GM12878 (cell line): ENCODE data around the gene TATDN2.

ENCODE experiments used
- CBX5 ChIP-seq: sonication (generic); IDR thresholded peaks from 2 replicates; pipeline ENCODE4 v1.6.1; 2016; ENCODE audit warnings: low read depth, moderate library complexity, mild to moderate bottlenecking, inconsistent platforms
- EGR1 ChIP-seq, 2 experiments: IDR thresholded peaks; 1 replicate in 1 of 2; 2 replicates in 1 of 2; pipeline ENCODE4 v1.6.1; 2011 to 2012; ENCODE audit warnings: low read depth in 2 of 2, low read length in 2 of 2, borderline replicate concordance in 1 of 2, mild to moderate bottlenecking in 1 of 2, moderate library complexity in 1 of 2
- YBX1 ChIP-seq: fragments of 450-650 bp; IDR thresholded peaks from 2 replicates; pipeline ENCODE4 v1.6.1; 2016; ENCODE audit warnings: antibody characterized with exemption
- TF ChIP-seq, protein P1 (sequence below), 3 experiments: IDR thresholded peaks in 2 of 3; conservative IDR thresholded peaks in 1 of 3; 2 replicates each; pipeline ENCODE4 v1.5.1; 2011; ENCODE audit warnings: low read depth in 3 of 3, low read length in 3 of 3, mild to moderate bottlenecking in 3 of 3, control low read depth in 2 of 3, moderate library complexity in 2 of 3, inconsistent platforms in 1 of 3, mixed read lengths in 1 of 3; ENCODE audit not compliant: control insufficient read depth in 2 of 3, insufficient read depth in 1 of 3; ENCODE audit errors: extremely low read depth in 1 of 3

DNA sequence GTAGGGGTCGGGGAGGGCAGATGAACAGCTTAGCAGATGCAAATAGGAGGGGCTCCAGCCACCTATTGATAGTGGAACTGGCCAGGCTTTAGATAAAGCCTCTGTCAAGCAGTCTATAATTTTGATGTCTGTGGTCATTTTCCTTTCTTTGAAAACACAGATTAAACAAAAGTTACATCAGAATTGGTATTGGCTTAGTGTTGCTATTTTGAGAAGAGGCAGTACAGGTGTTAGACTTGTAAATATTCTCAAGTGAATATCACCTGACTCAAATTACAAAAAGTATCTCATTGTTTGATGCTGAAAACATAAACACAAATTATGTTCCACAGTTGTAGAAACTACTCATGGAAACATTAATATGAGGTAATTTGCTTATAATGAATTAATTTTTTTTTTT lies 26.3 kb downstream of the TATDN2 start:
- TF ChIP-seq EGR1 (IDR thresholded peaks at IDR 0.05; ENCODE audit: borderline replicate concordance in 1 of 2, low read depth in 2 of 2, low read length in 2 of 2) (no peak), YBX1 (no peak), CBX5 (no peak)
- TF ChIP-seq, protein P1, sequence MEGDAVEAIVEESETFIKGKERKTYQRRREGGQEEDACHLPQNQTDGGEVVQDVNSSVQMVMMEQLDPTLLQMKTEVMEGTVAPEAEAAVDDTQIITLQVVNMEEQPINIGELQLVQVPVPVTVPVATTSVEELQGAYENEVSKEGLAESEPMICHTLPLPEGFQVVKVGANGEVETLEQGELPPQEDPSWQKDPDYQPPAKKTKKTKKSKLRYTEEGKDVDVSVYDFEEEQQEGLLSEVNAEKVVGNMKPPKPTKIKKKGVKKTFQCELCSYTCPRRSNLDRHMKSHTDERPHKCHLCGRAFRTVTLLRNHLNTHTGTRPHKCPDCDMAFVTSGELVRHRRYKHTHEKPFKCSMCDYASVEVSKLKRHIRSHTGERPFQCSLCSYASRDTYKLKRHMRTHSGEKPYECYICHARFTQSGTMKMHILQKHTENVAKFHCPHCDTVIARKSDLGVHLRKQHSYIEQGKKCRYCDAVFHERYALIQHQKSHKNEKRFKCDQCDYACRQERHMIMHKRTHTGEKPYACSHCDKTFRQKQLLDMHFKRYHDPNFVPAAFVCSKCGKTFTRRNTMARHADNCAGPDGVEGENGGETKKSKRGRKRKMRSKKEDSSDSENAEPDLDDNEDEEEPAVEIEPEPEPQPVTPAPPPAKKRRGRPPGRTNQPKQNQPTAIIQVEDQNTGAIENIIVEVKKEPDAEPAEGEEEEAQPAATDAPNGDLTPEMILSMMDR (IDR thresholded peaks at IDR 0.05 in 2 of 3, conservative IDR thresholded peaks at IDR 0.05 in 1 of 3; ENCODE audit: control insufficient read depth in 2 of 3, extremely low read depth in 1 of 3, insufficient read depth in 1 of 3, low read depth in 3 of 3, low read length in 3 of 3), result no peak
